SKM-1 (cell line): Measurements from ENCODE around the gene SPOCK3.
"Not testable (repeated sequence)": the region's sequence is repeated elsewhere in the genome, so short reads cannot be mapped to it uniquely, and the experiment has no call there.

Source experiments
- DNase-seq: peaks from one replicate; lab custom pipeline; 2025; ENCODE audit not compliant: unreplicated experiment; lab: John Stamatoyannopoulos, UW

Gene SPOCK3

GRCh38 chr4:166827629-166828028 lies 406.7 kb downstream of the SPOCK3 start:
- DNase-seq, result no peak

DNA sequence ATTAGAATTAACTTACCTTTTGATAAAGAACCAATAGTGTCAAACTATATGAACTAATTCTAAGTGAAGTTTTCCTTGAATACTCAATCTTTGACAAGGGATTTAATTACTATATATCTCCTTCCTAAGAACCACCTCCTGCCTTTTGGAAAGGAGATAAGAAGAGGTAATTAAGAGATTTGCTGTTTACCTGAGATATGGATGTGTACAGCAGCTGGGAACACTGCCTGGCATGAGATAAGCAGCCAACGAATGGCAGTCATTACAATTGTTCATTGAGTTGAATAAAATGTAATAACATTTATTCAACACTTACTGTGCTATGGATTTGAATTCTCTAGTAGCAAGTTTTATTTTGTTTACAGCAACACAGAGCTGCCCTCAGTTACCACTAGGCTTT lies 407.1 kb downstream of the SPOCK3 start:
- no peak for DNase-seq

- no peak for DNase-seq
Measured at GRCh38 chr4:166823848-166824247, 410.4 kb downstream of the SPOCK3 start.

GRCh38 chr4:166823126-166823525 lies 411.2 kb downstream of the SPOCK3 start:
- no peak for DNase-seq

- DNase-seq, result no peak
Measured at GRCh38 chr4:166822386-166822785, 411.9 kb downstream of the SPOCK3 start.

GRCh38 chr4:166816890-166817289 lies 417.4 kb downstream of the SPOCK3 start:
- no peak for DNase-seq

DNA sequence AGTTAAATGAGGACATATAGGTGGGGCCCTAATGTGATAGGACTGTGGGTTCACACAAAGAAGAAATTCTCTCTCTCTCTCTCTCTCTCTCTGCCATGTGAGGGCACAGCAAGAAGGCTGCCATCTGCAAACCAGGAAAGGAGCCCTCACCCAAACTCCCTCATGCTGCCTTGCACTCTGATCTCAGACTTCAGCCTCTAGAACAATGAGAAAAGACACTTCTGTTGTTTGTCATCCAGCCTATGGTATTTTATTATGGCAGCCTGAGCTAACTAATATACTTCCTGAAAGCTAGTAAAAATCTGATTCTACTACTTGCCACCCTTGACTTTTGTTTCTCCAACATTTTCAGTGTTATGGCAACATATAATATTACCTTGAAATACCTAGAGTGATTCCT lies 425.9 kb downstream of the SPOCK3 start:
- DNase-seq, result no peak

- DNase-seq, result no peak
Measured at GRCh38 chr4:166802346-166802745, 431.9 kb downstream of the SPOCK3 start.

- DNase-seq, result no peak
Measured at GRCh38 chr4:166798126-166798525, 436.2 kb downstream of the SPOCK3 start.

GRCh38 chr4:166777760-166778159 lies 456.5 kb downstream of the SPOCK3 start:
- no peak for DNase-seq

DNA sequence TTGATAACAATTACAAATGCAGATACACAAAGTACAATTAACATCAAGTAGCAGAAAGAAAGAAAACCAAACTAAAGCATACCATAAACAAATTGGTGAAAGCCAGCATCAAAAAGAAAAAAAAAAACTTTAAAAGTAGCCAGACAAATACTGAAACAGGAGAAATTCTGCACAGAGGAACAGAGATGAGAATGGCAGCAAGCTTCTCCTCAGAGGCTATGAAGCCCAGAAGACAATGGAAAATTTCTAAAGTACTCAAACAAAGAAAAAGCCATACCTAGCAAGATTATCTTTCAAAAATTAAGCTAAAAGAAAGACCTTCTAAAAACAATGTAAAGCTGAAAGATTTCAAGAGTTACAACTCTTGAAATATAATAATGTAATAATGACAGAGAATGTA lies 471.3 kb downstream of the SPOCK3 start:
- no peak for DNase-seq

DNA sequence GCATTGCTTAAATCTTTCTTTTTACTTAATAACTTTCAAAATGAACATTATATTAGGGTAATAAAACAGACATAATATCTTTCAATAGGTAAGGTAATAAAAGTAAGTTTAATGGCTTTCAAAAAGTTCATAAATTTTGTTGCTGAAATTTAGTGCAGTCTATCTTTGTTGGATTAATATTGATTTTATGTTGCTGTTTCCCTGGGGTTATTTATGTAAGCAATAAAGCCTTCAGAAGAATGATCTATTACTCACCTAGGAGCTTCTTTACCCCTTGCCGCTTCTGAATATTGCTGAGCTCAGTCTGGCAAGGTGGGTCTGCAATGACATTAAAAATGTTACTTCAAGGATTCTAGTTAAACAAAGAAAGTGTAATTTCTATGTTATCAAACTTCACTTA lies 492.6 kb downstream of the SPOCK3 start:
- no peak for DNase-seq

DNA sequence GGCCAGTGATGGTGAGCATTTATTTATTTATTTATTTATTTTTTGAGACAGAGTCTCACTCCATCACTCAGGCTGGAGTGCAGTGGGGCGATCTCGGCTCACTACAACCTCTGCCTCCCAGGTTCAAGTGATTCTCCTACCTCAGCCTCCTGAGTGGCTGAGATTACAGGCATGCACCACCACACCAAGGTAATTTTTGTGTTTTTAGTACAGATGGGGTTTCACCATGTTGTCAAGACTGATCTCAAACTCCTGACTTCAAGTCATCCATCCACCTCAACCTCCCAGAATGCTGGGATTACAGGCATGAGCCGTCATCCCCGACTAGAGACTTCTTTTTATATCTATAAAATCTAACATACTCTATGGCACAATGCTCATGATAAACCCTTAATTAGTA lies 495.1 kb downstream of the SPOCK3 start:
- DNase-seq, result not testable (repeated sequence)

DNA sequence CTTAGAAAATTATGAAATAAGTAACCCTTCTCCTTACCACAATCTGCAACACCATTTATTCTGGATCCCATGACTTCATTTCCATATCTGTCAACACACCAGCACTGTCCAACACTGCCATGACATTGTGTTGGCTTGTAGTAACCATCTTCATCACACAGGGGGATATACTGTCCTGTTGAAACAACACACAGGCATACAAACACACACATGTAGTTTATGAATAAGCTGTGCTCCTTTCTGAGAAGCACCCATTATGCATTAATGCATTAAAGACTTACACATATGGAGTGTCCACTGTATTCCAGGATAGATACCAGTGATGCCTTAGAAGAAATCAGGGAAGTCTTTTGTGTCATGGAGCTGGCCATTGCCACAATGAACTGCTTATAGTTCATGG lies 496.9 kb downstream of the SPOCK3 start:
- DNase-seq, result no peak

GRCh38 chr4:166735553-166735952 lies 498.7 kb downstream of the SPOCK3 start:
- DNase-seq, result no peak

- no peak for DNase-seq
Measured at GRCh38 chr4:166734797-166735196, 499.5 kb downstream of the SPOCK3 start.

DNA sequence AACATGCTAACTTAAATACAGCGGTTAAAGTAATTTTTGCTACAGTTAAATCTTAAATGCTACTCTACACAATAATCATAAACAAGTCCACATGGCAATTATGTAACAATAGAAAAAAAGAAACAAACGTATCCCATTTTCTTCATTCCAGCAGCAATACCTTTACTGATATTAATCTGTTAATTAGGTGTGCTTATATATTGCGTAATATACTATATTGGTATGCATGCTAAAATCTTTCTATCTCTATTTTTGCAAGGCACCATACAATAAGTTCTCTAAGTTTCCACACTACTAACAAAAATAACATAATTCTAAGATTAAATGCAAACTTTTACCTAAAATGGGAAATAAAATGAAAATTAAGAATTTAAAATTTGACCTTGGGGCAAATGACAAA lies 500.6 kb downstream of the SPOCK3 start:
- no peak for DNase-seq

- no peak for DNase-seq
Measured at GRCh38 chr4:166726832-166727231, 507.5 kb downstream of the SPOCK3 start.

- no peak for DNase-seq
Measured at GRCh38 chr4:166724369-166724768, 509.9 kb downstream of the SPOCK3 start.

- DNase-seq, result no peak
Measured at GRCh38 chr4:166723532-166724140, 510.7 kb downstream of the SPOCK3 start.

GRCh38 chr4:166715748-166716713 lies 518.3 kb downstream of the SPOCK3 start:
- not testable (repeated sequence) for DNase-seq

- no peak for DNase-seq
Measured at GRCh38 chr4:166700592-166700991, 533.7 kb downstream of the SPOCK3 start.
